Measurements from ENCODE around the gene DENND2C. TPM values are rescaled to one million over a fixed set of nuclear protein-coding genes. Genes with fewer than 3 reads are reported as not detected.
"Not testable (repeated sequence)": the region's sequence is repeated elsewhere in the genome, so short reads cannot be mapped to it uniquely, and the experiment has no call there.

DENND2C gene
- total RNA-seq, 2 donors from 2014 or later = 2.9 to 10.6 TPM

DNA sequence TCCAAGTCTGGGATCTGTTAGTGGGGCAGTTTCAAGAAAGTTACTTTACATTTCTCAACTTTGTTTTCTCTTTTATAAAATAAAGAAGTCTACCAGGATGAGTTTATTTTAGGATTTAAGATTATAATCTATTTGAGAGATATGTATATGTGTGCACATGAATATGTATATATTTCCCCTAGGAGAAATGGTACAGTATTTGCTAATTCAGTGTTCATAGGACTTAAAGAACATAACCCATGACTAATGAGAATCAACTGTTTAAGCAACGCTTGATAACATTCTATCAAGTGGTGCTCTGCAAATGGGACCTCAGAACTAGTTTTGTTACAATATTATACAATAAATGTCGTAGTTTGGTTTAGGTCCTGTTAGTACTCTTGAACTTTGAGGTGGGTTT lies 95.5 kb downstream of the DENND2C start:
- no peaks in the 10 kb centered on the region for H3K9me3 ChIP-seq
- H3K36me3 ChIP-seq = no peaks in the 10 kb centered on the region
- H3K27me3 ChIP-seq (replicated peaks; ENCODE audit: insufficient read depth) = no peaks in the 10 kb centered on the region
- H3K4me3 ChIP-seq = no peak overlapping the region
- 96% methylated on average over 2 of the region's 2 CpGs for WGBS
- TF ChIP-seq, protein P1, sequence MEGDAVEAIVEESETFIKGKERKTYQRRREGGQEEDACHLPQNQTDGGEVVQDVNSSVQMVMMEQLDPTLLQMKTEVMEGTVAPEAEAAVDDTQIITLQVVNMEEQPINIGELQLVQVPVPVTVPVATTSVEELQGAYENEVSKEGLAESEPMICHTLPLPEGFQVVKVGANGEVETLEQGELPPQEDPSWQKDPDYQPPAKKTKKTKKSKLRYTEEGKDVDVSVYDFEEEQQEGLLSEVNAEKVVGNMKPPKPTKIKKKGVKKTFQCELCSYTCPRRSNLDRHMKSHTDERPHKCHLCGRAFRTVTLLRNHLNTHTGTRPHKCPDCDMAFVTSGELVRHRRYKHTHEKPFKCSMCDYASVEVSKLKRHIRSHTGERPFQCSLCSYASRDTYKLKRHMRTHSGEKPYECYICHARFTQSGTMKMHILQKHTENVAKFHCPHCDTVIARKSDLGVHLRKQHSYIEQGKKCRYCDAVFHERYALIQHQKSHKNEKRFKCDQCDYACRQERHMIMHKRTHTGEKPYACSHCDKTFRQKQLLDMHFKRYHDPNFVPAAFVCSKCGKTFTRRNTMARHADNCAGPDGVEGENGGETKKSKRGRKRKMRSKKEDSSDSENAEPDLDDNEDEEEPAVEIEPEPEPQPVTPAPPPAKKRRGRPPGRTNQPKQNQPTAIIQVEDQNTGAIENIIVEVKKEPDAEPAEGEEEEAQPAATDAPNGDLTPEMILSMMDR (IDR thresholded peaks at IDR 0.05) = no peak
- TF ChIP-seq POLR2AphosphoS5 (IDR thresholded peaks at IDR 0.05) (no peak), POLR2A (IDR thresholded peaks at IDR 0.05) (no peak)
- H3K4me1 ChIP-seq (replicated peaks) = no peaks in the 10 kb centered on the region
- DNase-seq (ENCODE audit: low spot score) = no peak
- intact Hi-C loops (cut with DNase I) = no loop called here
- no peak overlapping the region for H3K27ac ChIP-seq

DNA sequence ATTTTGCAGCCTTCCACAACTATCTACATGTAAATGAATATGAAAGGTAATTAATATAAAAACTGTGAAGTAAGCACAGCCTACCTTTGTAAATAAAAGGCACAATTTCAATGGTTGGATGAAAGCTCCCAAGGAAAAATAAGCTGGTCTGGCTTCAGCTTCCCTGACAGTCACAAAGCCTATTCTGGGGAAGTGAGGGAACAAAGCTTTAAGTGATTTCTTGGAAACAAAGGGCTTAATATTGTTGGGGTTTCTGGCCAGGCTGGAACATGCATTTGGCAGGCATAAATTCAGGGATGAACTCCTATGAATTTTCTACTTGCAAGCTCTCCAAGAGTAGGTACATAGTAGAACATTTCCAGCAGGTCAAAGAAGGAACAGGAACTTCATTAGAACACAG lies 105.7 kb downstream of the DENND2C start:
- intact Hi-C loops (cut with DNase I) = no loop called here
- no peaks in the 10 kb centered on the region for H3K27me3 ChIP-seq (replicated peaks; ENCODE audit: insufficient read depth)
- no peak overlapping the region for H3K4me3 ChIP-seq
- no peak for DNase-seq (ENCODE audit: low spot score)
- H3K36me3 ChIP-seq = peaks cover 0 to 2% of the 10 kb centered on the region in 2 donors
- no peaks in the 10 kb centered on the region for H3K4me1 ChIP-seq (replicated peaks)
- TF ChIP-seq POLR2AphosphoS5 (IDR thresholded peaks at IDR 0.05) (no peak), POLR2A (IDR thresholded peaks at IDR 0.05) (no peak)
- TF ChIP-seq, protein P1 (IDR thresholded peaks at IDR 0.05) = no peak
- no peak overlapping the region for H3K27ac ChIP-seq
- H3K9me3 ChIP-seq = no peaks in the 10 kb centered on the region

DNA sequence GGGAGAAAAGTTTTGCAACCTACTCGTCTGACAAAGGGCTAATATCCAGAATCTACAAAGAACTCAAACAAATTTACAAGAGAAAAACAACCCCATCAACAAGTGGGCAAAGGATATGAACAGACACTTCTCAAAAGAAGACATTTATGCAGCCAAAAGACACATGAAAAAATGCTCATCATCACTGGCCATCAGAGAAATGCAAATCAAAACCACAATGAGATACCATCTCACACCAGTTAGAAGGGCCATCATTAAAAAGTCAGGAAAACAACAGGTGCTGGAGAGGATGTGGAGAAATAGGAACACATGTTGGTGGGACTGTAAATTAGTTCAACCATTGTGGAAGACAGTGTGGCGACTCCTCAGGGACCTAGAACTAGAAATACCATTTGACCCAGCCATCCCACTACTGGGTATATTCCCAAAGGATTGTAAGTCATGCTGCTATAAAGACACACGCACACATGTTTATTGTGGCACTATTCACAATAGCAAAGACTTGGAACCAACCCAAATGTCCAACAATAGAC lies 106.8 kb downstream of the DENND2C start:
- H3K4me1 ChIP-seq (replicated peaks); H3K9me3 ChIP-seq; H3K27ac ChIP-seq; H3K36me3 ChIP-seq; DNase-seq (ENCODE audit: low spot score); H3K27me3 ChIP-seq (replicated peaks; ENCODE audit: insufficient read depth); intact Hi-C loops (cut with DNase I); H3K4me3 ChIP-seq: not testable (repeated sequence)
- 78% methylated on average over 3 of the region's 3 CpGs for WGBS

DNA sequence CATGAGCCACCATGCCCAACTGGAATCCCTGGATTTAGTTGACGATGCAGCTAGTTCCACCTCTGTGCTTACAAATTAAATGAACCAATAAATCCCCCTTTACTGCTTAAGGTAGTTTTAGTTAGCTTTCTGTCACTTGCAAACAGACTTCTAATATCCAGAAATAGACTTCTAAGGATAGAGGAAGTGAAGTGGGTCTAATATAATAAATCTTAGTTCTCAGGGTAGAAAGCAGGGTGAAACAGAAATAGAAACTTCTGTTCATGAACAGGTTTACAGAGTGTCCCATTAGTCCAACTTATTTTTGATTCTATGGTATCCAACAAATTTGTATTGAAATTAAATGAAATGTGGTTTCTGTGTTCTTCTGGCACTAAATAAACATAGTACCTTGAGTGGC lies 108.5 kb downstream of the DENND2C start:
- H3K4me1 ChIP-seq (replicated peaks) = no peaks in the 10 kb centered on the region
- no peak overlapping the region for H3K27ac ChIP-seq
- TF ChIP-seq POLR2A (IDR thresholded peaks at IDR 0.05) (no peak), POLR2AphosphoS5 (IDR thresholded peaks at IDR 0.05) (no peak)
- TF ChIP-seq, protein P1 (IDR thresholded peaks at IDR 0.05) = no peak
- no peaks in the 10 kb centered on the region for H3K27me3 ChIP-seq (replicated peaks; ENCODE audit: insufficient read depth)
- H3K9me3 ChIP-seq = no peaks in the 10 kb centered on the region
- no peaks in the 10 kb centered on the region for H3K36me3 ChIP-seq
- 61% methylated on average over 1 of the region's 1 CpG for WGBS
- intact Hi-C loops (cut with DNase I) = no loop called here
- H3K4me3 ChIP-seq = no peak overlapping the region
- DNase-seq (ENCODE audit: low spot score) = no peak

DNA sequence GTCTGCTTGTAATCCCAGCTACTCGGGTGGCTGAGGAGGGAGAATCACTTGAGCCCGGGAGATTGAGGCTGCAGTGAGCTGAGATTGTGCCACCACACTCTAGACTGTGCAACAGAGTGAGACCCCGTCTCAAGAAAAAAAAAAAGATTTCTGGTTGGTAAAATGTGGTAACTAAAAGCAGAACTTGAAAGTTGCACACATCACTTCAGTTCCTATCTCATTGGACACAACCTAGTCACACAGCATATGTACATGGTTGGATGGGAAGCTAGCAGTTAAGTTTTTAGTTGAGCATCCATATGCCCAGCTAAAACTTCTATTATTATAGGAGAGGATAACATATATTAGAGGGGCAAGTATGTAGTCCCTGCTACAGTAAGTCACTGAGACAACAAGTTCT lies 110.5 kb downstream of the DENND2C start:
- Histone ChIP-seq H3K36me3 (no peaks in the 10 kb centered on the region), H3K27ac (no peak overlapping the region), H3K4me1 (replicated peaks) (no peaks in the 10 kb centered on the region), H3K4me3 (no peak overlapping the region), H3K27me3 (replicated peaks; ENCODE audit: insufficient read depth) (no peaks in the 10 kb centered on the region), H3K9me3 (no peaks in the 10 kb centered on the region)
- DNase-seq (ENCODE audit: low spot score) = no peak
- intact Hi-C loops (cut with DNase I) = no loop called here
- WGBS = 80% methylated on average over 3 of the region's 3 CpGs
- TF ChIP-seq POLR2A (IDR thresholded peaks at IDR 0.05) (no peak), POLR2AphosphoS5 (IDR thresholded peaks at IDR 0.05) (no peak)
- TF ChIP-seq, protein P1 (IDR thresholded peaks at IDR 0.05) = no peak

Data from prostate gland (tissue), 2 donors.